ENCODE results near the gene LIN9.
A peak's percentile ranks its signal among the peaks of the same experiment; 100 is the strongest.
"Not testable (repeated sequence)": the region's sequence is repeated elsewhere in the genome, so short reads cannot be mapped to it uniquely, and the experiment has no call there.

Gene LIN9

DNA sequence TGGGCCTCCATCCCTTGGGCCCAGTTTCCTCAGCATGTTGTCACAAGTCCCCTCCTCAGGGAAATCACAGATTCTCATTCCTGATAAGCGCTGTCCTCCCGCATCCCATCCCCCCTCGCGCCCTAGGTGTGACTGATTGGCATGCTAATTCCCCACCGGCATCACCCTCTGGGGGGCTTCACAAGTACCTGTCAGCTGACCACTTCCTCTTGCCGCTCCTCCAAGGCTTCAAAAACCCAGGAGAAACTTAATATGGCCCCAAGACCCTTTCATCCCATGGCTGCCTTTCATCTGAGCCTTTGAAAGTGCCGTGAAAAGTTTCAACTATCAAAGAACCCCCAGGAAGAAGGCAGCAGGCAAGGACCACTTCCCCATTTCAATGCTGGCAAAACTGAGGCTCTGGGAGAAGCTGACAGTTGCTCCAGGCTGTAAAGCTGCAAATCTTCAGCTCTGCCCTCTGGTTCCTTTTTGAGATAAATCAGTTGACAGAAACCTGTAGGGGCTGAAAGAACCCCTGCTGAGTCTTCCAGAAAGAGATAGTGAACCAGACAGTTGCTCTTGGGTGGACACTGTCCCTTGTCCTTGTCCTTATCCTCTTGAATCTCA, 98.3 kb downstream of the LIN9 start:
- no peak for DNase-seq

DNA sequence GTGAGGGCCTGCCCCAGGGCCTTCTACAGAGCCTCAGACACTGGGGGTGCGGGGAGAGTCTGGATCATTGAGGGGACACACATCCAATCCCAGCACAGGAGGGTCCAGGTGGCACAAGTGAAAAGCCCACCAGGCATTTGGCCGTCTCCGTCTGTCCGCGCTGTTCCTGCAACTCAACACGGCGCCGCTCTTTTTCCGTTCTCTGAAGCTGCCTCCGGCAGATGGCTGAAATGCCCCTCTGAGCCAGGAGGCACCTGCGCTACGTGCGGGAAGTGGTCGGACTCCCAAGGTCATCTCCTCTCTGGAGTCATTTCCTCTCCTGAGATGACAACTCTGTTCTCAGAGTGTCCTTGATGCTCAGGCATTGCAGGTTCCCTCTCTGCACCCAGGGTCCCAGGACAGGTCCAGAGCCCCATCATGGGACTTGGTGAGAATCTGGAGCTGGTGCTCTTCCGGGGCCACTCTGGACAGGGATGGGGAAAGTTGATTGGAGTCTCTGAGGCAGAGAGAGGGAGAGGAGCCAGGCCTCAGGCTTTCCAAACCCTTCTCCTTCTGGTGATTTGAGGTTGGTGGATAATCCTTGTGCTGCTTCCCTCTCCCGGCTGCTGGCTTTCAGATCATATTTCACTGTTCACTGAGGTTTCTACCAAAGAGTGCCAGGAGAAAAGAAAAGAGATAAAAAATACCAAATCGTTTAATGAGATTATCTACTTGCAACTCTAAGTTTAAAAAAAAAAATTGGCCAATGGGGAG, 99.5 kb downstream of the LIN9 start:
- DNase-seq, result no peak

DNA sequence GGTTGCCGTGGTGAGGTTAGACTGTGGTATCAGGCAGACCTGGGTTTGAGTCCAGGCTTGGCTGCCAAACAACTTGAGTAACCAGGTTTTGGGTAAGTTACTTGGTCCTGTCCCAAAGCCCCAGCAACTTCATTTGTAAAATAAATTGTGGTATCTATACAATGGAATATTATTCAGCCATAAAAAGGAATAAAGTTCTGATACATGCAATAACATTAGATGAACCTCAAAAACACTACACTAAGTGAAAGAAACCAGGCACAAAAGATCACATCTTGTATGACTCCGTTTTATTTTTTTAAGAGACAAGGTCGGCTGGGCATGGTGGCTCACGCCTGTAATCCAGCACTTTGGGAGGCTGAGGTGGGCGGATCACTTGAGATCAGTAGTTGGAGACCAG, 101.9 kb downstream of the LIN9 start:
- DNase-seq, result no peak

DNA sequence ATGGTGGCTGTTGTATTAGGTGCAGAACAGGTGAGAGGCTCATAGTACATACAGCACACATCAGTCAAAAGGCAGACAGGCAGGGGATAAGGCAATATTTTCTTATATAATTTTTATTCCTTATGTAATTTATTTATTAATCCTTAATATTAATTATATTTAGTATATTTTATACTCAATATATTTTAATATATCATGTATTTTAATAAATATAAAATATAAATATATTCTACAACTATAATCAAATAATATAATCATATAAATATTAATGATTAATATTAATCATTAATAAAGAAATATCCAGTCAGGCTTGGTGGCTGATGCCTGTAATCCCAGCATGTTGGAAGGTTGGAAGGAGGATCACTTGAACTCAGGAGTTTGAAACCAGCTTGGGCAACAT, 104.8 kb downstream of the LIN9 start:
- no peak for DNase-seq

DNA sequence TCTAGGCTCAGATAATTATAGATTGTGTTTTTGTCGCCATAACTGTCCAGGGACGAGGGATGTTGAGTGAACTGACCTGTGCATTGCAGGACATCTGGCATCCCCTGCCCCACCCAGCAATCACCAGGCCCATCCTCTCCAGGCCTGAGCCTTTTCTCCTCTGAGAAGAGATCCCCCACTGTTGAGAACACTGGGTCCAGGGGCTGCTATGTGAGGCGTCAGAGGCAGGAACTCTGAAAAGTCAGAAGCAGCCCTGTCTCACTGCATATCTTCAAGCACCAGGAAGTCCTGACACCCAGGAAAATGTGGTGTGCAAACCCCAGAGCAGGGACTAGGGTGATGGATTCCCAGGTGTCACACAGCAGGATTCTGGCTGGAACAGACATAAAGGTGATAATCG, 105.3 kb downstream of the LIN9 start:
- no peak for DNase-seq

DNA sequence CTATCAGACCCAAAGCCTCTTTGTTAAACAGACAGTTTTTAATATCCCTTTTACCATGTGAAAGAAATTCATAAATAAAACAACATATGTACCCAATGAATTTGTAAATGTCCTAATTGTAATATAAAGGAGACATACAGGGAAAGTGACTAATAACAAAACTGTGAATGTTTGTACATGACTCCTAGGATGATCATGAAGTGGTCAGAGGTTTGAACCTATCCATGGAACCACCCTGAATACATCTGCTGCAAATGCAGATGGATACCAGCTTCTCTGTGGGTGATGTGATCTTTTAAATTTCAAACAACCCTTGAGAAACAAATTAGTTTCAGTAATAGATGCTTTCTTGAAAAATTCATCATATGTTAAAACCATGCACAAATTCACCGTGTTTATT, 105.7 kb downstream of the LIN9 start:
- DNase-seq, result no peak

DNA sequence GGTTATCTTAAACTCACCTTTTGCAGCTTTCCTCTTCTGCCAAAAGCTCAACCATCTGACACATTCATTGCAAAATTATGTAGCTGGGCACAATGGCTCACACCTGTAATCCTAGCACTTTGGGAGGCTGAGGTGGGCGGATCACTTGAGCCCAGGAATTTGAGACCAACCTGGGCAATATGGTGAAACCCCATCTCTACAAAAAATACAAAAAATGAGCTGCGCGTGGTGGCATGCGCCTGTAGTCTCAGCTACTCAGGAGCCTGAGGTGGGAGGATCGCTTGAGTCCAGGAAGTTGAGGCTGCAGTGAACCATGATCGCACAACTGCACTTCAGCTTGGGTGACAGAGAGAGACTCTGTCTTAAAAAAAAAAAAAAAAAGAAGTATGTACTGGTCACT, 106.3 kb downstream of the LIN9 start:
- DNase-seq, result not testable (repeated sequence)

DNA sequence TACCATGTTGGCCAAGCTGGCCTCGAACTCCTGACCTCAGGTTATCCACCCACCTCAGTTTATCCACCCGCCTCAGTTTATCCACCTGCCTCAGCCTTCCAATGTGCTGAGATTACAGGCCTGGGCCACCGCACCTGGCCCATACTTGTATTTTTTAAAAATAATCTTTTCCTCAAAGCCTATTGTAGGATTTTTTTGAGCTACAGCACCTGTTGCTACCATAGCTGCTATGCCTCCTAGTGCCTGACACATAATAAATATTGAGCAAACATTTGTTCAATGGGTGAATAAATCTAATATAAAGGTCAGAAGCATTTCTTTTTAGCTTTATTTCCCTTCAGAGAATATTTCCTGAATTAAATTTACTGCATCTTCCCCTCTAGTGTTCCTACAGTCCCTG, 106.7 kb downstream of the LIN9 start:
- no peak for DNase-seq

DNA sequence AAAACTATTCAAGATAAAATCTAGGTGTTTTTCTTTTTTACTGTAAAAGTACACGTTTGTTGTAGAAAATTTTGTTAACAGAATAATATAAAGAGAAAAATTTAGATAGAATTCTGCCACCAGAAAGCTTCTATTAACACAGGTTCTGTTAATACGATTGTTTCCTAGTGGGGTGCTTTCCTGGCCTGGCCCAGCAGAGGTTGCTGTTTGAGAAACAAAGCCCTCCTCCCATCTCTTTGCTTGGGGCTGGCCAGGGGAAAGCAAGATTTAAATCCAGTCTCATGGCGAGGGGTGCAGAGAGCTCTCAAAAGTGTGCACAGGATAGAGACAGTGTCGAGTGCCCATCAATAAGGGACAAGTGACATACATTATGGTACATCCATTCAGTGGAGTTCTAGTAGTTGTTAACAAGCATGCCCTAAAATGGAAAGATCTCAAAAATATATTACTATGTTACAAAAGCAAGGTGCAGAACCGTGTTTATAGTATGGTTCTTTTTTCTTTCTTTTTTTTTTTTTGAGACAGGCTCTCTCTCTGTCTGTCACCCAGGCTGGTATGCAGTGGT, 107.9 kb downstream of the LIN9 start:
- peak in 1 of 3 experiments; percentile 6 for DNase-seq

DNA sequence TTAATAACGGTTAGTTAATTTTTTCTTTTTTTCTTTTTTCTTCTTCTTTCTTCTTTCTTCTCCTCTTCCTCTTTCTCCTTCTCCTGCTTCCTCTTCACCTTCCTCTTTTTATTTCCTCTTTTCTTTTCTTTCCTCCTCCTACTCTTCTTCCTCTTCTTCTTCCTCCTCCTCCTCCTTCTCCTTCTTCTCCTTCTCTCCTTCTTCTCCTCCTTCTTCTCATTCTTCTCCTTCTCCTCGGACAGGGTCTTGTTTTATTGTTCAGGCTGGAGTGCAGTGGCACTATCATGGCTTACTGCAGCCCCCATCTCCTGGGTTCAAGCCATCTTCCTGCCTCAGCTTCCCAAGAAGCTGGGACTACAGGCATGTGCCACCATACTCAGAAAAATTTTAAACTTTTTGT, 109.0 kb downstream of the LIN9 start:
- no peak for DNase-seq

DNA sequence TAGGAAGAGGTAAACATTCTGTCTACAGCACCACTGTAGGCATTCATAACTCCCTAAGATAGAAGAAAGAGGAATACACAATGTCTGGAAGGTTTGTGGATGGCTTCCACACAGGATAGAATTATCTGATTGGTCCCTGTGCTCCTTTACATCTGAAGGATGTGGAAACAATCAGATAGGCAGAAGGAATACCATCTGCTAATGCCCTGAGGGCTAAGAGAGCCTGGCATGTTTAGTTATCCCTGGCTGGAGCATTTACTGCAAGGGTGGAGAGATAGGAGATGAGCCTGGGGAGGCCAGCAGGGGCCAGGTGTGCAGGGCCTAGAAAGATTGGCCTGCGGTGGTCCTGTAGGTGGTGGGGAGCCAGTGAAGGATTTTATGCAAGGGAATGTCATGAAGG, 113.8 kb downstream of the LIN9 start:
- DNase-seq, result peak in 1 of 3 experiments; percentile 48

DNA sequence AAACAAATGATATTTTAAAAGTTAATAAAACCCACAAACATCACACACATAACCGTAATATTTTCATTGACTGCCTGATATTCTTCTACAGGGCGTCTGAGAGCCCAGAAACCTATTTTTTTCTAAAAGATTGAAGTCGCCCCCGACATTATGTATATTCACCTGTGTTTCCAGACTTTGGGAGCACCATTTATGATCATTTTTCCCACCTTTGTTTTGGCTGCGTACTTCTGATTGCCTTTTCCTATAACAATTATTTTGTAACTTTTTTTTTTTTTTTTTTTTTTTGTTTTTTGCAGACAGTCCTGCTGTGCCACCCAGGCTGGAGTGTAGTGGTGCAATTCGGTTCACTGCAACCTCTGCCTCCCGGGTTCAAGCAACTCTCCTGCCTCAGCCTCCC, 121.6 kb downstream of the LIN9 start:
- DNase-seq, result no peak

DNA sequence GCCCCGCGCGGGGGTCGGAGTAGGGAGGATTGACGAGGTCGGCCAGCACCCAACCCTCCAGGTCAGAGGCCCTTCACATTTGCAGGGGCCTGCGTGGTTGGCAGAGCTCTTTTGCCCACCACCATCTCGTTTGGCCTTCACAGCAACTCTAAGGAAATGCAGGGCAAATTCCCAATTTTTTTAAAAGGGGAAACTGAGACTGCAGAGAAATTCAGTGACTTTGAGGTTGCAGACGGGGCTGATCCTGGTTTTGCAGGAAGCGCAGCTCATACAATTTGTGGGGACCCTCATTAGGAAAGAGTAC, 122.0 kb downstream of the LIN9 start:
- no peak for DNase-seq

DNA sequence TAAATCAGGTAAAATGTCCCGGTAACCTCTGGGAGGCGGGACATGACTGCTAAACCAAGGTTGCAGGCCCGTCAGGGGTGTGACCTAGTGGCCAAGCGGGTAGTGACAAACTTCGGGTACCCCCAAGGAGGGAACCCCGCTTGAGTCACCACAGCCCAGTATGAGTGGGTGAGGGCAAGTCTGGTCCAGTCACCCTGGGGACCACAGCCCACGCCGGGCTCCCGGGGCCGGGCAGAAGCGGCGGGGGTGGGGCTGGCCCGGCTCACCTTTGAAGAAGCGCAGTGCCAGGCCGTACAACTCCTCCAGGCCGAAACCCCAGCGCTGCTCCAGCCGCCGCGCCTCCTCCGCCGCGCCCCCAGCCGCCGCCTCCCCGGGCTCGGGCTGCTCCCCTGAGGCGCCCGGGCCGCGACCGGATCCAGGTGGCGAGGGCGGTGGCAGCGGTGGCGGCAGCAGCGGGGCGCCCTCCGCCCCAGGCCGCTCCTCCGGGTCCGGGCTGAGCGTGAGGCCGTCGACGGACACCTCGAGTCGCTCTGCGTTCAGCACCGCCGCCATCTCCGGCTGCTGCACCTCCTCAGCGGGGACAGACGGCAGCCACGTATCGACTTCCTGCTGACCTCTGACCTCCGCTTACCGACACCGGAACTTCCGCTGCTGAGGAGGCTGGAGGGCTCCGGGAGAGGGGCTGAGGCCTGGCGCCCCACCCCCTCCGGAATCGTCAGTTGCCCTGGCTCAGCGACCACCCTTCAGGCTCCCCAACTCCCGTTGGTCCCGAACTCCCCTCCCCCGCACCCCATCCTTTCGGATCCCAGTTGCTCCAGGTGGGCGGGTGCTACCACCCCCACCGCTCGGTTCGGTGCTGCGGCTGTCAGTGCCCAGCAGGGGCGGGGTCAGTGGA, 122.6 kb downstream of the LIN9 start, which contains the start of gene ACBD3:
TSS of gene ACBD3 (minus strand) at position 618 of the 895 bp plus-strand sequence. CDS start at position 552, 66 bp downstream.
- peak; percentile 80 to 91 (median 85) for DNase-seq

DNA sequence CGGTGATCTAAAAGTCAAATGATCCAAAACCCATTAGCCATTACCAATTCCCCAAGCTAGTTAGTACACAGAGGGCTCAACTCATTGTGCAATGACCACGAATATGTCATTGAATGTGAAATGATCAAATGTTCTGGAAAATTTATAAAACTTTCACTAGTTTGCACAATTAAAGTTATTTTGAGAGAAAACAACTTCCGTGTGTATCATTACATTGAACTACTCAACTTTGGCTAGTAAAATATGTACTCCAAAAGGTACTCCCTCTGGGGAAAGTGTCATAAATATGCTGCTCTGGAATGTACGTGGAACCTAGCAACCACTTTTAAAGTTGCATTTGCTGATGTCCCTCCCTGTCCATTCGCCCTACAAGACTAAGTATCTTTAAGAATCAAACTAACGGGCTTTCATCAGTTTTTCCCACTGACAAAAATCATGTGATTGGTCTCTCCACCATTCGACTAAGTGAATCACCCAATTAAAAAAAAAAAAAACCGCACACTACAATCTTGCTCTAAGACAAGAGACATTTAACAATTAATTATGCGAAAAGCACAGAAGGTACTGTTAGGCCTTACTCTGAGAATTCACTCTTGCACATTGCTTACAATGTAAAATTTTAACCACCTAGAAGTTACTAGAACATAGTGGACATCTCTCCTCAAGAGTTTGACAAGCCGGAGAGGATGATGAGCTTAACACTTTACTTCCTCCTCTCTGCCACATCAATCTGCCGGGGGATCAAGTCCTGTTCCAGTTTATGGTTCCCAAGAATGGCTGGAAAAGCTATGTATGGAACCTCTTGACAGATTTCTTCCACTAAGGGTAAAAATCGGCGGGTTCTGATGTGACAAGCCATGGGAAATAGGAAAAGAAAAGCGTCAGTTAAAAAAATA, 123.6 kb downstream of the LIN9 start:
- peak in 1 of 3 experiments; percentile 36 for DNase-seq

DNA sequence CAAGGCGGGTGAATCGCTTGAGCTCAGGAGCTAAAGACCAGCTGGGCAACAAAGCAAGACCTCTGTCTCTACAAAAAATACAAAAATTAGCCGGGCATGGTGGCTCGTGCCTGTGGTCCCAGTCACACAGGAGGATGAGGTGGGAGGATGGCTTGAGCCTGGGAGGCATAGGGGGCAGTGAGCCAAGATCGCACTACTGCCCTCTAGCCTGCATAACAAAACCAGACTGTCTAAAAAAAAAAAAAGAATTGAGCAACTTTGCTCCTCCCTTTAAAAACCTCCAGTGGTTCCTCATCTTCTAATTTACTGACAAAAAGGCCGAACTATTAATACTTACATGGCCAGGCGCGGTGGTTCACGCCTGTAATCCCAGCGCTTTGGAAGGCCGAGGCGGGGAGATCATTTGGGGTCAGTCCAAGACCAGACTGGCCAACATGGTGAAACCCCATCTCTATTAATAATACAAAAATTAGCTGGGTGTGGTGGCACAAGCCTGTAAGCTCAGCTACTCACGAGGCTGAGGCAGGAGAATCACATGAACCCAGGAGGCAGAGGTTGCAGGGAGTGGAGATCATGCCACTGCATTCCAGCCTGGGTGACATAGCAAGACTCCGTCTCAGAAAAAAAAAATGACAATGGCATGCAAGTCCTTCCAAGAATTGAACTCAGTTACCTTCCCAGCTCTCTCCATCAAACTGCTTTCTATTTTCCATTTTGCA, 126.8 kb downstream of the LIN9 start:
- no peak for DNase-seq

All from NCI-H1417 (cell line).